HAP-1 (cell line): Measurements from ENCODE around the gene SLC35D3.
"Not testable (repeated sequence)": the region's sequence is repeated elsewhere in the genome, so short reads cannot be mapped to it uniquely, and the experiment has no call there.

Source experiments
- DNase-seq, 2 experiments: peaks; one replicate each; pipeline ENCODE4 v3.0.0-alpha.2; 2016 to 2020; ENCODE audit warnings: low spot score in 2 of 2
- H3K27me3 ChIP-seq: fragments of 250-450 bp; sonication (Bioruptor Pico); 2 replicates; pipeline ENCODE4 v1.5.1; 2020; ENCODE audit warnings: low read depth, mild to moderate bottlenecking, moderate library complexity
- H3K36me3 ChIP-seq: fragments of 250-450 bp; sonication (Bioruptor Pico); replicated peaks from 2 replicates; pipeline ENCODE4 v1.5.1; 2020; ENCODE audit warnings: mild to moderate bottlenecking
- H3K4me1 ChIP-seq: fragments of 250-450 bp; sonication (Bioruptor Pico); 2 replicates; pipeline ENCODE4 v1.5.1; 2020; ENCODE audit warnings: mild to moderate bottlenecking
- H3K4me3 ChIP-seq: fragments of 250-450 bp; sonication (Bioruptor Pico); 2 replicates; pipeline ENCODE4 v1.5.1; 2020; ENCODE audit warnings: mild to moderate bottlenecking, moderate library complexity
- H3K9me3 ChIP-seq: fragments of 250-450 bp; sonication (Bioruptor Pico); 2 replicates; pipeline ENCODE4 v1.5.1; 2020; ENCODE audit warnings: mild to moderate bottlenecking, moderate library complexity
- in situ Hi-C: fragments of 300-500 bp; cut with MboI; formaldehyde crosslinking; loops from 3 replicates; pipeline ENCODE4 v1.14.3; 2020; ENCODE audit warnings: low sequenced_read_pairs, inconsistent platforms, mixed read lengths

The SLC35D3 gene

DNA sequence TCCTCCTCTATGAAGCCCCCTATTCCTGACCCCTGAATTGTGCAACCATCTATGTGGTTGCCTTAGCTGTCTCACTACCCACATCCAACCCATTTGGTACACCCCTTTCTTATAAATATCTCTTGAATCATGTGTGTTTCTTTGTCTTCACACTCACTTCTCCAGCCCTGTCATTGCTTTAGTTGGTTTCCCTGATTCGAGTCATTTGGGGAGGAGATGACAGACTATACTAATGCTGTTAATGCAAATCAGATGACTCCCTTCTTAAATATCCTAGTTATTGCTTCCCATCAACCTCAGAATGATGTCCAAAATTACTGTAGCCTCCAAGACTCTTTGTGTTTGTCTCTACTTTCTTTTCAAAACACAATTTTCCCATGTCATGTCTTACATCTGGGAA lies 23.0 kb downstream of the SLC35D3 start:
- Histone ChIP-seq H3K9me3 (no peaks in the 10 kb centered on the region), H3K27me3 (0 out of 2 replicates have a peak, but pooled peaks cover 3% of the 10 kb centered on the region), H3K36me3 (no peaks in the 10 kb centered on the region), H3K4me1 (no peaks in the 10 kb centered on the region), H3K4me3 (no peak overlapping the region)
- in situ Hi-C loops = no loop called here
- DNase-seq = no peak

- no peaks in the 10 kb centered on the region for H3K4me1 ChIP-seq
Observed at GRCh38 chr6:136945711-136946121, 23.6 kb downstream of the SLC35D3 start.

DNA sequence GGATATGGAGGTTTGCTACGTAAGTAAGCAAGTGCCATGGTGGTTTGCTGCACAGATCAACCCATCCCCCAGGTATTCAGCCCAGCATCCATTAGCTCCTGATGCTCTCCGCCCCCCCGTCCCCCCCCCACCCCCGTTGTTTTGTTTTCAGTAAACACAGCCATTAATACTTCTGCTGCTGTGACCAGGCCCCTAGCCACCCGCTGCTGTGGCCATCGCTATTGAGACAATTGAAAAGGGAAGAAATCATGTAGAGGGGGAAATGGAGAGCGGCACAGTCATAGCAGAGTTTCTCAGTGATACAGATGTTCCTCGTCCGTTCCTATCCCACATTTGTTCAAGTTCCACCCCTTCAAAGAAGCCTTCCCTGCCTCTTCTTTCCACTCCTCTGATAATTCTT lies 24.9 kb downstream of the SLC35D3 start:
- Histone ChIP-seq H3K36me3 (no peaks in the 10 kb centered on the region), H3K9me3 (no peaks in the 10 kb centered on the region), H3K4me1 (no peaks in the 10 kb centered on the region), H3K27me3 (0 out of 2 replicates have a peak, but pooled peaks cover 3% of the 10 kb centered on the region), H3K4me3 (no peak overlapping the region)
- no peak for DNase-seq
- in situ Hi-C loops = no loop called here

More at GRCh38 chr6:136945711-136946121, 23.6 kb downstream of the SLC35D3 start:
- 0 out of 2 replicates have a peak, but pooled peaks cover 3% of the 10 kb centered on the region for H3K27me3 ChIP-seq
- in situ Hi-C loops = no loop called here
- no peaks in the 10 kb centered on the region for H3K9me3 ChIP-seq
- no peaks in the 10 kb centered on the region for H3K36me3 ChIP-seq
- no peak overlapping the region for H3K4me3 ChIP-seq
- DNase-seq = no peak

- H3K9me3 ChIP-seq, H3K4me3 ChIP-seq, H3K36me3 ChIP-seq, in situ Hi-C loops, H3K27me3 ChIP-seq, H3K4me1 ChIP-seq, DNase-seq: not testable (repeated sequence)
Observed at GRCh38 chr6:136949957-136950356, 27.9 kb downstream of the SLC35D3 start.

DNA sequence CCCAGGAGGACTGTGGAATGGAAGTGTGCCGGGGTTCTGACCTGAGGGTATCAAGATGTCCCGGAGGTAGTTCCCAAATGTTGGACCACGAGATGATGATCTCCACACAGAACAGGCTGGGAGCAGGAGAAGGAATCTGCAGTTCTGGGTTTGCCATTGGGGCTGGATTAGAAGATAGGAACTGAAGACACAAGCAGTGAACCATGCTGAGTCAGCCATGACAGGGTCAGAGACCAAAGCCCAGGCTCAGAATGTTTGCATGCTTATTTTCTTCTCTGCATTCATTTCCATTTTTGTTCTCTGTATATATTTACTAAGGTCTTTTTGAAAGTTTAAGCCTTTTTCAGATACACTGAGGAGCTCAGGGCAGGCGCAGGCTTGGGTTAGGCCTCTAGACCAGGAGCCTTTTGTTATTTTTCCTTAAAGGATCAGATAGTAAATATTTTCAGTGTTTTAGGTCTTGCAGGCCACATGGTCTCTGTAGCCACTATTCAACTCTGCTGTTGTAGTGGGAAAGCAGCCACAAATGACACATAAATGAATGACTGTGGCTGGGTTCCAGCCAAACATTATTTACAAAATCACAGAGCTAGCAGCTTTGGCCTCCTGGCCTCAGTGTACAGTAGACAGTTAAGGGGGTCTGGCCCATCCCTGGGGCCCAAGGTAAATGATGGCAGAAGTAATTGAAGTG lies 28.5 kb downstream of the SLC35D3 start:
- peaks cover 10% of the 10 kb centered on the region for H3K4me1 ChIP-seq
- DNase-seq = no peak
- 0 out of 2 replicates have a peak, but pooled peaks cover 2% of the 10 kb centered on the region for H3K27me3 ChIP-seq
- no peaks in the 10 kb centered on the region for H3K36me3 ChIP-seq
- H3K4me3 ChIP-seq = no peak overlapping the region
- H3K9me3 ChIP-seq = no peaks in the 10 kb centered on the region
- in situ Hi-C loops = no loop called here

- peak; percentile 69 to 73 for DNase-seq
Observed at GRCh38 chr6:136952714-136953260, 30.7 kb downstream of the SLC35D3 start.

DNA sequence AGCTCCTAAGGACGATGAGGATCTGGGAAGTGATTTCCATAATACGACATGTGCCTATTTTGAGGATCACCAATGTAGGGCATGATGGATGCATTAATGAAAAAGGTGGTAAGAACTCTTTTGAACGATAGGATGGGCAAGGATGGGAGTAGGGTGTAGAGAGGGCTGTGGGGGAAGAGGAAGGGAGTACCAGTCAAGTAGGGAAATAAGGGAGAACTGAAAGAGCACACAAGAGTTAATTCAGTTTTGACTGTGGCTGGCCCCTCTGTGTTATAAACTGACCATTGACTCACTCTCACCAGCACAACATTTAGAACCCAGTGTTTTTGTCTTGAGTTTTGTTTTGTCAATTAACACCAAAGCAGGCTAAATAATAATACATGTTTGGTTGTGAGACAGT lies 33.0 kb downstream of the SLC35D3 start:
- no peak for DNase-seq
- in situ Hi-C loops = no loop called here
- H3K36me3 ChIP-seq = no peaks in the 10 kb centered on the region
- peaks cover 6% of the 10 kb centered on the region; the same call in 1 of the 2 replicates for H3K27me3 ChIP-seq
- no peaks in the 10 kb centered on the region for H3K9me3 ChIP-seq
- peaks cover 24% of the 10 kb centered on the region for H3K4me1 ChIP-seq
- no peak overlapping the region for H3K4me3 ChIP-seq

More at GRCh38 chr6:136952714-136953260, 30.7 kb downstream of the SLC35D3 start:
- Histone ChIP-seq H3K27me3 (0 out of 2 replicates have a peak, but pooled peaks cover 2% of the 10 kb centered on the region), H3K4me1 (peaks cover 24% of the 10 kb centered on the region), H3K36me3 (no peaks in the 10 kb centered on the region), H3K9me3 (no peaks in the 10 kb centered on the region), H3K4me3 (no peak overlapping the region)
- in situ Hi-C loops = no loop called here

DNA sequence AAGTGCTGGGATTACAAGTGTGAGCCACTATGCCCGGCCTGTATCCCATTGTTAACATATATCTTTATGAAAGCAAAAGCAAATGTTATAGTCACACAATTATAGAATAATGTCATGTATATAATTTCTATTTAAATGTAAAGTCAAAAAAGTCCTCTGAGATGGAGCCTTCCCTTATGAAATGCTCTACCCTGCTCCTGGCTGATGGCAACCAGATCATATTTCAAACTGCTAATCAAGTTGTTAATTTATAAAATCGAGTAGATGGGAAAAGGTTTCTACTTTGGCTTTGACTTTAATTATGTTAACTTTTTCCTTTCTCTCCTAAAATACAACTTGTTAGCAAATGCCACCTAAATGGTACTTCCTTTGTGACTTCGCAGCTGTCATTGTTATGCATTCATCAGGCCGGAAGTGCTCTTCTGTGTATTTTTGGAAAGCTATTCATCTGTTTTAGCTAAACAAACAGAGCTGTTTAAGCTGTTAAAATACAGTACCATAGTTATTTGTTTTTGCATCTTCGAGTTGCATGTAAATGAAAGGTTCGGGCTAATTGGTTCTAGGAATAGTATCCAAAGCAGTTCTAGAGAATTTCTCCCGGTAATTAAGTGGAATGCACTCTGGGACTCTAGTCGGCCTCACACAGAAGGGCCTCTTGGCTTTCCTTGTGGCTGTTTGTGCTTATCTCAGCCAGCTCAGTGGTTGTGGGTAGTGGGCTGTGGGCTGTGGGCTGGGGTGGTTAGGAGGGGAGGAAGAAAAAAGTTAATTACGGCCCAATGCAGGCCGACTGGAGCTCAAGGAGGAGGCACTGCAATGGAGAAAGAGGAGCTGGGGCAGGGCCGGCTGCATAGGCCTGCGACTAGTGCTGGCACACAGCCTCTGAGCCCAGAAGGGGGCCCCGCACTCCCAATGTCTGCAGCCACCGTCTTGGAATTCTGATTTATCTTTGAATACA lies 34.8 kb downstream of the SLC35D3 start:
- Histone ChIP-seq H3K36me3 (no peaks in the 10 kb centered on the region), H3K27me3 (peaks cover 6% of the 10 kb centered on the region; the same call in 1 of the 2 replicates), H3K9me3 (no peaks in the 10 kb centered on the region), H3K4me3 (no peak overlapping the region), H3K4me1 (peaks cover 24% of the 10 kb centered on the region)
- peak; percentile 66 to 81 for DNase-seq
- in situ Hi-C loops = no loop called here

DNA sequence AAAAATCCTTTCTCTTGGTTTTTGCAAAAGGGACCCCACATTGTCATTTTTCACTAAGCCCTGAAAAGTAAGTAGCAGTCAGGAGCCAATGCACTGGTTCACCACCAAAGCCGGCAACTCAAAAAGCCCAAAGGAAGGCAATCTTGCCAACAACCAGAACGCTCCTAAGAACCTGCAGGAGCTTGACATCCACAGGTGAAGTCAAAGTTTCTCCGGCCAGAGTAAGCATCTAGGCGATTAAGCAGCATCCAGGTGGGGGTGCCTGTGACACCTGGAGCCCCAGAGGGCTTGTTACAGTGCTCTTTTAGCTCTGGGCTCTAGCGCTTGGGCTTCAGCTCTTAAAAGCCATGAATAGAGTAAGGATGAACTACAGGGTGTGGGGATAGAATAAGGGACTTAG lies 36.1 kb downstream of the SLC35D3 start:
- no peak for DNase-seq
- H3K4me3 ChIP-seq = no peak overlapping the region
- in situ Hi-C loops = no loop called here
- no peaks in the 10 kb centered on the region for H3K9me3 ChIP-seq
- peaks cover 18% of the 10 kb centered on the region for H3K4me1 ChIP-seq
- H3K36me3 ChIP-seq = no peaks in the 10 kb centered on the region
- H3K27me3 ChIP-seq = peaks cover 6% of the 10 kb centered on the region; the same call in 1 of the 2 replicates

- in situ Hi-C loops = no loop called here
- Histone ChIP-seq H3K4me1 (peaks cover 18% of the 10 kb centered on the region), H3K36me3 (no peaks in the 10 kb centered on the region), H3K27me3 (peaks cover 4% of the 10 kb centered on the region; the same call in 1 of the 2 replicates), H3K4me3 (no peak overlapping the region), H3K9me3 (no peaks in the 10 kb centered on the region)
- DNase-seq = no peak
Observed at GRCh38 chr6:136959471-136959891, 37.4 kb downstream of the SLC35D3 start.

DNA sequence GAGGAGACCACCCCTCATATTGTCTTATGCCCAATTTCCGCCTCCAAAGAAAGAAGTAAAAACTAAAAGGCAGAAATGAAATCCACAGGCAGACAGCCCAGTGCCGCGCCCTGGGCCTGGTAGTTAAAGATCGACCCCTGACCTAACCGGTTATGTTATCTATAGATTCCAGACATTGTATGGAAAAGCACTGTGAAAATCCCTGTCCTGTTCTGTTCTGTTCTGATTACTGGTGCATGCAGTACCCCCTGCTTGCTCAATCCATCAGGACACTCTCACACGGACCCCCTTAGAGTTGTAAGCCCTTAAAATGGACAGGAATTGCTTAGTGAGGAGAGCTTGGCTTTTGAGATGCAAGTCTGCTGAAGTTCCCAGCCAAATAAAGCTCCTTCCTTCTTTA lies 37.8 kb downstream of the SLC35D3 start:
- H3K4me1 ChIP-seq = peaks cover 18% of the 10 kb centered on the region
- H3K9me3 ChIP-seq, in situ Hi-C loops, DNase-seq, H3K4me3 ChIP-seq, H3K36me3 ChIP-seq, H3K27me3 ChIP-seq: not testable (repeated sequence)

DNA sequence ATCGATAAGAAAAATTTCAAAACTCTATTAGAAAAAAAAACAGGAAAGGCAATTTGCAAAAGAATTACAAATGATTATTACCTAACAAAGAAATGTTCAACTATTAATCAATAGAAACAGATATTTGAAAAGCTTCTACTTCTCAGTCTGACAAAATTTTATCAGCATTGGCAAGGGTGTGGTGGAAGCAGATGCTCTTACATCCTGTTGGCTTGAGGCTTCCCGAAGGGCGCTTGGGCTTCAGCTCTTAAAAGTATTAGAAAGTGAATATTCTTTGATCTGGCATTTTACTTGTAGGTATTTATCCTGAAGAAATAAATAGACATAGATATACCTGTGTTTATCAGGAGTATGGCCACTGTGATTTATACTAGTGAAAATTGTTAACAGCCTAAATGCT lies 38.7 kb downstream of the SLC35D3 start:
- Histone ChIP-seq H3K4me1 (peaks cover 13% of the 10 kb centered on the region), H3K9me3 (no peaks in the 10 kb centered on the region), H3K36me3 (no peaks in the 10 kb centered on the region), H3K4me3 (no peak overlapping the region), H3K27me3 (peaks cover 4% of the 10 kb centered on the region; the same call in 1 of the 2 replicates)
- no peak for DNase-seq
- in situ Hi-C loops = no loop called here

DNA sequence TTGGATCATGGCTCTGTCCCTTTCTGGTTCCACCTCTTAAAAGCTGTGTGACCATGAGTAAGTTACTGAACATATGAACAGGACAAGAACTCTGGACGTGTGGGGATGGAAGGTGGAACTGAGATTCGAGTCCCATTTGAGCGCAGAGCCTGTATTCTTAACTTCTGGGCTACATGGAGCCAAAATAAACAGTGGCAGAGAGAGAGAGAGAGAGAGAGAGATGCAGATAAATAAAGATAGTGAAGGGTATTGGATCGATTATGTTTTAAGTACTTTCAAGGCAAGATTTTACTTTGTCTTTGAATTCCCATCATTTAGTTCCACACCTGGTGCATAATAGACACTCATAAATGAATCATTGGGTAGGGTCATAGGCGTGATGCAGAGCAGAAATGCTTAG lies 39.7 kb downstream of the SLC35D3 start:
- Histone ChIP-seq H3K27me3 (peaks cover 4% of the 10 kb centered on the region; the same call in 1 of the 2 replicates), H3K4me1 (peaks cover 3% of the 10 kb centered on the region), H3K9me3 (no peaks in the 10 kb centered on the region), H3K36me3 (no peaks in the 10 kb centered on the region), H3K4me3 (no peak overlapping the region)
- in situ Hi-C loops = no loop called here
- no peak for DNase-seq
